Measurements from ENCODE around the gene PARD6G.
A peak's percentile ranks its signal among the peaks of the same experiment; 100 is the strongest.

PARD6G gene

GRCh38 chr18:80157708-80158343 lies 89.5 kb downstream of the PARD6G start:
- peak; percentile 58 for DNase-seq
- H3K4me3 ChIP-seq (ENCODE audit: low read depth, low read length) = no peak overlapping the region
- H3K36me3 ChIP-seq (replicated peaks) = no peaks in the 10 kb centered on the region
- TF ChIP-seq CTCF (IDR thresholded peaks at IDR 0.05; ENCODE audit: low read depth, low read length, missing control alignments) = peak; percentile 99
- no peaks in the 10 kb centered on the region for H3K27me3 ChIP-seq (replicated peaks)
- no peak overlapping the region for H3K27ac ChIP-seq
- in situ Hi-C loops (cut with HindIII; ENCODE audit: low pct_ligation_motif_present, low sequenced_read_pairs) = no loop called here

- peak; percentile 66 for TF ChIP-seq CTCF (IDR thresholded peaks at IDR 0.05; ENCODE audit: low read depth, low read length, missing control alignments)
- no peak overlapping the region for H3K4me3 ChIP-seq (ENCODE audit: low read depth, low read length)
- H3K27ac ChIP-seq = no peak overlapping the region
- no peaks in the 10 kb centered on the region for H3K27me3 ChIP-seq (replicated peaks)
- in situ Hi-C loops (cut with HindIII; ENCODE audit: low pct_ligation_motif_present, low sequenced_read_pairs) = no loop called here
- no peak for DNase-seq
- H3K36me3 ChIP-seq (replicated peaks) = no peaks in the 10 kb centered on the region
Measured at GRCh38 chr18:80154293-80154692, 93.0 kb downstream of the PARD6G start.

GRCh38 chr18:80149667-80150066 lies 97.6 kb downstream of the PARD6G start:
- H3K27ac ChIP-seq = no peak overlapping the region
- no peak for TF ChIP-seq CTCF (IDR thresholded peaks at IDR 0.05; ENCODE audit: low read depth, low read length, missing control alignments)

GRCh38 chr18:80148326-80149199 lies 98.8 kb downstream of the PARD6G start:
- TF ChIP-seq CTCF (IDR thresholded peaks at IDR 0.05; ENCODE audit: low read depth, low read length, missing control alignments) = no peak
- no peak for DNase-seq
- H3K27ac ChIP-seq = no peak overlapping the region
- in situ Hi-C loops (cut with HindIII; ENCODE audit: low pct_ligation_motif_present, low sequenced_read_pairs) = no loop called here
- no peaks in the 10 kb centered on the region for H3K36me3 ChIP-seq (replicated peaks)
- no peaks in the 10 kb centered on the region for H3K27me3 ChIP-seq (replicated peaks)
- H3K4me3 ChIP-seq (ENCODE audit: low read depth, low read length) = peak overlapping the region; percentile 73

More at GRCh38 chr18:80149667-80150066, 97.6 kb downstream of the PARD6G start:
- in situ Hi-C loops (cut with HindIII; ENCODE audit: low pct_ligation_motif_present, low sequenced_read_pairs) = no loop called here
- Histone ChIP-seq H3K36me3 (replicated peaks) (no peaks in the 10 kb centered on the region), H3K27me3 (replicated peaks) (no peaks in the 10 kb centered on the region), H3K4me3 (ENCODE audit: low read depth, low read length) (no peak overlapping the region)
- DNase-seq = no peak

- Histone ChIP-seq H3K4me3 (ENCODE audit: low read depth, low read length) (peak overlapping the region; percentile 73), H3K36me3 (replicated peaks) (no peaks in the 10 kb centered on the region), H3K27me3 (replicated peaks) (no peaks in the 10 kb centered on the region), H3K27ac (no peak overlapping the region)
- in situ Hi-C loops (cut with HindIII; ENCODE audit: low pct_ligation_motif_present, low sequenced_read_pairs) = no loop called here
- TF ChIP-seq CTCF (IDR thresholded peaks at IDR 0.05; ENCODE audit: low read depth, low read length, missing control alignments) = no peak
- DNase-seq = peak; percentile 80
Measured at GRCh38 chr18:80147418-80148325, 99.6 kb downstream of the PARD6G start.

Measured in brain microvascular endothelial cell (primary cell).